Measurements from ENCODE around the gene TTC19.
"Not testable (repeated sequence)": the region's sequence is repeated elsewhere in the genome, so short reads cannot be mapped to it uniquely, and the experiment has no call there.

The TTC19 gene

GRCh38 chr17:16033729-16034349 lies 34.2 kb downstream of the TTC19 start:
- no peak for DNase-seq

GRCh38 chr17:16036261-16036660 lies 36.6 kb downstream of the TTC19 start:
- no peak for DNase-seq

DNA sequence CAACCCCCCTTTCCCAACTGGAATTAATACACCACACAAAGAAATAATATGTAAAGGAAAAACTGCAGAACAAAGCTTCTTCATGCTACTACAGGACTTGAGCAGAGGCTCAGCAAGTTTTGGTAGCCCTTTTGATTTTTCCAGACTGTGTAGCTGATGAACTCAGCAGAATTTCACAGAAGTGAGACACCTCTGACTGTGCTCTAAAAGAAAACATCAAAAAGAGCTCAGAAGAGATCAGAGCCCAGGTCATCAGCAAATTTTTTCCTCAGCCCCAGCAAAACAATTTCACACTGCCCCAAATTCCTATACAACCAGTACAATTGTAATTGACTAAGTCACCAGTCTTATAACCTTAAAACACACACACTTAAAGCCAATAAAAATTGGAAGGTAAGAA lies 38.0 kb downstream of the TTC19 start:
- DNase-seq = no peak

DNA sequence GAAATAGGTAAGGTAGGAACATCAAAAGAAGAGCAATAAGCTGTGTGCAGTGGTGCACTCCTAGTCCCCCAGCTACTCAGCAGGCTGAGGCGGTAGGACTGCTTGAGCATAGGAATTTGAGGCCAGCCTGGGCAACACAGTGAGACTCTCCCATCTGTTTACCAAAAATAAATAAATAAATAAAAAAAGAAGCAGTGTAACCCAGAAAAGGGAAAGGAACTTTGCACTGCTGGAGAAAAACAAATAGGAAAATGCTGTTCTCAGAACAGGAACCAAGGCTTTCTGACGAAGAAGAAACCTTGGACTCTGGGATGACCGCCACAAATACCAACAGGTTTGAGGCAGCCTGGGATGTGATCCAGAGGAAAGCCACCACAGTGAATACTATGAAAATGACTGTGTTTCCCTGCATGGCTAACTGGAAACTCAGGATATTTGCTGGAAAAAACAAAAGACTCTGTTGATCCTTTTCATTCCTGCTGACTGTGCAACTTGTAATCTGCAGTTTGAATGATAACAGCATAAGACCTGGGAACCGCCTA lies 41.2 kb downstream of the TTC19 start:
- no peak for DNase-seq

DNA sequence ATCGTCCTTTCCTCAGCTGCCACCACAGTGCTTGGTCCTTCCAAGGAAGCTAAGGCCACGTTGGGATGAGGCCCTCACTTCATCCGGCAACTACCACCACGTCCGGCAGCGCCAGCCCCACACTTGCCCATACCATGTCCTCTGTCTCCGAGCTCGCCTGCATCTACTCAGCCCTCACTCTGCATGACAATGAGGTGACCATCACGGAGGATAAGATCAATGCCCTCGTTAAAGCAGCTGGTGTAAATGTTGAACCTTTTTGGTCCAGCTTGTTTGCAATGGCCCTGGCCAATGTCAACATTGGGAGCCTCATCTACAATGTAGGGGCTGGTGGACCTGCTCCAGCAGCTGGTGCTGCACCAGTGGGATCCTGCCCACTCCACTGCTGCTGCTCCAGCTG lies 44.9 kb downstream of the TTC19 start:
- DNase-seq = no peak

DNA sequence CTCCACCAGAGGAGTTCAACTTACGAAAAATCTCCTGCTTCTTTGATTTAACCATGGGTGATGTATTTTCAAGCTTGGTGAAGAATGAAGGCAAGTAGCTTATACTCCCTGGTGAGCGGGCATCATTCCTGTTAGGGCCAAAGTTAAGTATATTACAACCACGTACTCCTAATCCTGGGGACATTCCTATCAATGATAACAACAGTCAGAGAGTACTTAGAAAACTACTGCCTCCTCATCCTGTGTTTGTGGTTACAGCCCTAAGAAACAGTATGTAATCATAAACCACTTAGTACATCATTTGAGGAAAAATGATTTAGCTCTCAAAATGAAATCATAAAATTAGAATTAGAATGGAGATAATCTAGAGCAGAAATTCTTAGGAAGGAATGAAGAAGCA lies 47.3 kb downstream of the TTC19 start:
- DNase-seq = no peak

- DNase-seq = no peak
Observed at GRCh38 chr17:16048811-16049449, 49.3 kb downstream of the TTC19 start.

GRCh38 chr17:16050844-16051243 lies 51.2 kb downstream of the TTC19 start:
- no peak for DNase-seq

DNA sequence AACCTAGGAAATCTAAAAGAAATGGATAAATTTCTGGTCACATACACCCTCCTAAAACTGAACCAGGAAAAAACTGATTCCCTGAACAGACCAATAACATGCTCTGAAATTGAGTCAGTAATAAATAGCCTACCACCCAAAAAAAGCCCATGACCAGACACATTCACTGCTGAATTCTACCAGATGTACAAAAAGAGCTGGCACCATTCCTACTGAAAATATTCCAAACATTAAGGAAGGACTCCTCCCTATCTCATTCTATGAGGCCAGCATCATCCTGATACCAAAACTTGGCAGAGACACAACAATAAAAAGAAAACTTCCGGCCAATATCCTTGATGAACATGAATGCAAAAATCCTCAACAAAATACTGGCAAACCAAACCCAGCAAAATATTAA lies 52.9 kb downstream of the TTC19 start:
- DNase-seq = no peak

DNA sequence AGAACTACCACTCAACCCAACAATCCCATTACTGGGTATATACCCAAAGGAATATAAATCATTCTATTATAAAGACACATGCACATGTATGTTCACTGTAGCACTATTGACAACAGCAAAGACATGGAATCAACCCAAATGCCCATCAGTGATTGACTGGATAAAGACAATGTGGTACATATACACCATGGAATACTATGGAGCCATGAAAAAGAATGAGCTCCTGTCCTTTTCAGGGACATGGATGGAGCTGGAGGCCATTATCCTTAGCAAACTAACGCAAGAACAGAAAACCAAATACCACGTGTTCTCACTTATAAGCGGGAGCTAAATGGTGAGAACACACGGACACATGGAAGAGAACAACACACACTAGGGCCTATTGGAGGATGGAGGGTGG lies 55.5 kb downstream of the TTC19 start:
- DNase-seq = not testable (repeated sequence)

DNA sequence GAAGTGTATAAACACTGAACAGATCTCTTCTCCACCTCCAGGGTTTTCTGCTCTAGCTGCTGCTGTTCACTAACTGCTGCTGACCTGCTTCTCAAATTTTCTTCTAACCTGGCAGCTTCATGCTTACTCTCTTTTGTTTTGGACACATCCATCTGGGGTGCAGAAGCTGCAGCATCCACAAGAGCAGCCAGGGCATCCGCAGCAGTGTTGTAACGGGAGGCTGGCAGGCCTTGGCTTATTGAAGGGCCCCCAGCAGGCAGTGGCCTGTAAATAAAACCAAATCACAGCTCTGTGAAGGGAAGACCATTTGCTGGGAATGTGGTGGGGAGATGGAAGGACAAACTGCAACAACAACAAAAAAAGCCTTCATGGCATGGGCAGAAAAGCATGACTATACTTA lies 62.0 kb downstream of the TTC19 start:
- DNase-seq = no peak

- DNase-seq = no peak
Observed at GRCh38 chr17:16066125-16066524, 66.5 kb downstream of the TTC19 start.

- DNase-seq = no peak
Observed at GRCh38 chr17:16068323-16068722, 68.7 kb downstream of the TTC19 start.

DNA sequence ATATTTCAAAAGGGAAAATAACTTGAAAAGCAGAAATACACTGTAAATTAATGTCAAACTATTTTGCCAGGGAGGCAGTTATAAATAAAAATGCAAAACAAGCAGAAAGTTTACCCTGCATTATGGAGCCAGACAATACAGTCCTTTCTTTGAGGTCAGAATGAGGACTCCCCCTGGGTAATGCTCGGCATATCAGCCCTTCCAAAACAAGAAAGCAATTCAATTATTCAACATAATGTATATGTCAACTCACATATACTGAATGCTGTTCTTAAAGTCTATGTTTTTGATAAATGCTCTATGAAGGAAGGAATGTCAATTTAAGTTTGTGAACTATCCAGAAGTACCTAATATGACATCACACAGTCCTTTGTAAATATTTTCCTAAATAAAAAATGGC lies 72.4 kb downstream of the TTC19 start:
- DNase-seq = no peak

DNA sequence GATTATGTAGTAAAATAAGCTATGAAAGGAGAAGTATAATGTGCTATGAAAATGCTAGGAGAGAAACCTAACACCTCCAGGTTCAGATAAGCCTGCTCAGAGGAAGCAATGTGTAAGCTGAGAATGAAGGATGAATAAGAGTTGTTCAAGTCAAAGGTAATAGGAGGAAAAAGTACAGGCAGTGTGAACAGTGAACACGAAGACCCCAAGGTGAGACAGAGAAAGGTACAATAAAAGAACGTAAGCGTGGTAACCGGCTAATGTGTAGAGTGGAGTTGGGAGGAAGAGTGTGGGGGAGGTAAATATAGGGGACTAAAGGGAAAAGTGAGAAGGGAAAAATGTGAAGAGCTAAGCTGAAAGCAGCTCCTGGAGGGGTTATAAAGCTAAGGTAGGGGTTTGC lies 74.2 kb downstream of the TTC19 start:
- no peak for DNase-seq

DNA sequence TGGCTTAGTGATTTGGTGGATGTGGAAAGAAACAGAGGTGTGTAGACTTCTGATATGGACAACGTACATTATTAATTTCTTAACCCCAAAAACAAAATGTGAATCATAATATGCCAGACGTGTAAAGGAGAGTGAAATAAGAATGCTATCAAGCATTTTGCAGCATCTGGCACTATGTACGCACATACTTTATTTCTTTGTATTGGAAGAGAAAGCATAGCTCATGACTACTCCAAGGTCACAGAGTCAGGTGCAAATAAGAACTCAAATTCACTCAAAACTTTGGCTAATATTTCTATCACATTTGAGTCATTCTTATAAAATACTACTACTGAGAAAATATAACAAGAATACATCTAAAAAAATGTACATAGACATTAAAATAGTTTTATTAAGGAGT lies 74.8 kb downstream of the TTC19 start:
- DNase-seq = no peak

GRCh38 chr17:16075949-16076348 lies 76.3 kb downstream of the TTC19 start:
- DNase-seq = no peak

Data from COR-L47 (cell line).